AG09309 (cell line): ENCODE results near the gene ACOXL.

ENCODE experiments used
- DNase-seq: peaks from one replicate; pipeline ENCODE4 v3.0.0-alpha.2; 2010; ENCODE audit warnings: low read depth
- H3K4me3 ChIP-seq: 2 replicates; pipeline ENCODE4 v1.5.1; 2011; ENCODE audit warnings: mild to moderate bottlenecking, low read depth, low read length, moderate library complexity; ENCODE audit not compliant: control insufficient read depth
- TF ChIP-seq, protein P1 (sequence below): IDR thresholded peaks from 2 replicates; pipeline ENCODE4 v1.5.1; 2011; ENCODE audit warnings: mild to moderate bottlenecking, low read depth, low read length, inconsistent platforms; ENCODE audit not compliant: insufficient read depth, control insufficient read depth; ENCODE audit errors: missing control alignments

The ACOXL gene

DNA sequence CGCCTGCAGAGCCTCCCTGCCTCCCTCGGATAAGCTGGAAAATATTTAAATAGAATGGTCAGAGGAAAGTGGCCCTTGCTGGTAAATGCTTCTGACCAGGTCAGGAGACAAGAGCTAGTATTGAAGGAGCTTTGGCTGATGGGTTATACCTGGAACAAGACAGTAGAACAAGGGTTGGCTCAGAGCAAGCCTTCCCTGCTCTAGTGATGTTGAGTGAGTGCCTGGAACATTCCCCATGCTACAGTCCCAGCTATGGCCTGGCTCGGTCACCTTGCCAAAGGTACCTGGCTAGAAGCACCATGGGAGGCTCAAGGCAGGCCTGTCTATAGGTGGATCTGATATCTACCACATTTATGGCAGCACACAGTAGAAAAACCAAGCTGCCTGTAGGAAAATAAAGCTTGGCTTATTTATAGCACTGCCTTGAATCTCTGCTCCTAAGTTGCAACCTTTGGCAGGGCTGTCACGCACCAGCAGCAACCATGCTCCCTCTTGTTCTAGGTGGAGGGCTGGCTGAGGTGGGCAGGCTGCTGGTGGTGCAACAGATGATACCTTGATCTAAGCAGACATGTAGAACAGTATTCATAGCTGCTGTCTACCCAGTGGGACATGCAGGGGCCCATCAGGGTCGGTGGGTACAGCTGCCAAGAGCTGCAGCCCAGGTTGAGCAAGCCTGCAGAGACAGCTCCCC is 321.6 kb downstream of the ACOXL start:
- TF ChIP-seq, protein P1, sequence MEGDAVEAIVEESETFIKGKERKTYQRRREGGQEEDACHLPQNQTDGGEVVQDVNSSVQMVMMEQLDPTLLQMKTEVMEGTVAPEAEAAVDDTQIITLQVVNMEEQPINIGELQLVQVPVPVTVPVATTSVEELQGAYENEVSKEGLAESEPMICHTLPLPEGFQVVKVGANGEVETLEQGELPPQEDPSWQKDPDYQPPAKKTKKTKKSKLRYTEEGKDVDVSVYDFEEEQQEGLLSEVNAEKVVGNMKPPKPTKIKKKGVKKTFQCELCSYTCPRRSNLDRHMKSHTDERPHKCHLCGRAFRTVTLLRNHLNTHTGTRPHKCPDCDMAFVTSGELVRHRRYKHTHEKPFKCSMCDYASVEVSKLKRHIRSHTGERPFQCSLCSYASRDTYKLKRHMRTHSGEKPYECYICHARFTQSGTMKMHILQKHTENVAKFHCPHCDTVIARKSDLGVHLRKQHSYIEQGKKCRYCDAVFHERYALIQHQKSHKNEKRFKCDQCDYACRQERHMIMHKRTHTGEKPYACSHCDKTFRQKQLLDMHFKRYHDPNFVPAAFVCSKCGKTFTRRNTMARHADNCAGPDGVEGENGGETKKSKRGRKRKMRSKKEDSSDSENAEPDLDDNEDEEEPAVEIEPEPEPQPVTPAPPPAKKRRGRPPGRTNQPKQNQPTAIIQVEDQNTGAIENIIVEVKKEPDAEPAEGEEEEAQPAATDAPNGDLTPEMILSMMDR = no peak
- no peak for DNase-seq
- no peak overlapping the region for H3K4me3 ChIP-seq

DNA sequence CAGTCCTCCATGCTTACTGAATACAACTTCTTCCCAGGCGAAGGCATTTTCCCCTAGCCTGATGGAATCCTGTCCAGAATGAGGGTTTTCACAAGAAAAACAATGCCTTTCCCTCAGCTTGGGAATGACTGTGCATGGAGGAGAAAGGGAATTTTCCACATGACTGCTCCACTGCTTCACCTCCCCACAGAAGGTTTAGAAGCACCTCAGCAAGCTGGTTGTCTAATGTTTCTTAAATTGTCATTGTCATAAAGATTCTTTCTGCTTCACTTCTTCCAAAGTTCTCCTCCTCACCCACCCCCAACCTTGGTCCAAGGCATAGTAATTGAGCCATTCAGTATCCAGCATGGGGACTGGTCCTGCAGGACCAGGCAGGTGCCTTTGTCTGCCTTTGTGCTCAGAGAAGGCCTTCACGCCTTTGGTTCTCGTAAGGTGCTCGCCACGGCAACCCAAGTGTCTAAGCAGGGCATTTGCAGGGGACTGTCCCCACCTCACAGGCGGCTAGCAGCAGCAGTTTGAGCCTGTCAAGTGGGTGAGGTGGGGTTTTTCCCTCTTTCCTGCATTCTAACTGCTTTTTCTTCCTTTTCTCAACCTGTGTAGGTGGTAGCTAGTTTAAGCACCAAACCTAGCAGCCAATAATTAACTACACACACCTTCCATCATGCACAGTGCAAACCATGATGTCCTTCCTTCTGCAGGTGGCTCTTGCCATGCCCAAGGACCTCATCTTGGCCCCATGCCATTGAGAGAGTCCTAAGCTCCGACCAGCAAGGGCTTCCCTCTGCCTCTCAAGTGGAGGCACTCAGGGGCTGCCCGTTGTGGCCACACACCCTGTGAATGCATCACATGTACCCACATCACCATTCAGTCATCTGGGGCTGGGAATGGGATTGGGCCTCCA is 322.7 kb downstream of the ACOXL start:
- no peak overlapping the region for H3K4me3 ChIP-seq
- TF ChIP-seq, protein P1 = no peak
- DNase-seq = no peak

DNA sequence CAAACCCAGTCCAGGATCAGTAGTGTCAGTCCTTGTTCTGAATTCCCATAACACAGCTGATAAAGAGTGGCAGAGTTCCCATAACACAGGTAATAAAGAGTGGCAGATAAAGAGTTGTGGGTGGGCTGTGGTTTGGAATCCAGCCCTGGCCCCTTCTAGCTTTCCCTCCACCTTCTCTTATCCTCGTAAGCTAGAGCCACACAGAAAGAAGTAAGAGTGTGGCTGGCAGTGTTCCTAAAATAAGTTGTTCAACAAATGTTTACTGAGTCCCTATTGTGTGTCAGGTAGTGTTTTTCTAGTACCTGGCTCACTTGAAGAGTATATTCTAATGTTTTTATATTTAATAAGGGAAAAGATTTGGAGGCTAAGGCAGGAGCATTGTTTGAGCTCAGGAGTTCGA is 323.4 kb downstream of the ACOXL start:
- TF ChIP-seq, protein P1 = no peak
- H3K4me3 ChIP-seq = no peak overlapping the region
- no peak for DNase-seq

DNA sequence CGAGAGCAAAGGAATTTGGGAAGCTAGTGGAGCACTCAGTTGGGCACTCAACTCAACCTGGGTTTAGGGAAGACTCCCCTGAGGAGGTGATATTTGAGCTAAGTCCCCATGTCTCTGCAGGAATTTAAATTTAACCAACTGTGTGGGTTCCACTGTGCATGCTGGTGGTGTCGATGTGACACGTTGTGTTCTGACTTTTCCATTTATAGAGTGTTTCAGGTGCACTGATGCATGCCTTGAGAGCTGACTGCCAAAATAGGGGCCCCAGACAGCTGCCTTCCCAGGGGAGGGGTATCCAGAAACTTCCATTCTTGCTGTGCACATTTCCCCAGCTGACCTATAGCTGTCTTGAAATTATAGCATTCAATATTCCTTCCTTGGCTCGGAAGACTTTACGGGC is 324.7 kb downstream of the ACOXL start:
- TF ChIP-seq, protein P1 = no peak
- DNase-seq = no peak
- no peak overlapping the region for H3K4me3 ChIP-seq

DNA sequence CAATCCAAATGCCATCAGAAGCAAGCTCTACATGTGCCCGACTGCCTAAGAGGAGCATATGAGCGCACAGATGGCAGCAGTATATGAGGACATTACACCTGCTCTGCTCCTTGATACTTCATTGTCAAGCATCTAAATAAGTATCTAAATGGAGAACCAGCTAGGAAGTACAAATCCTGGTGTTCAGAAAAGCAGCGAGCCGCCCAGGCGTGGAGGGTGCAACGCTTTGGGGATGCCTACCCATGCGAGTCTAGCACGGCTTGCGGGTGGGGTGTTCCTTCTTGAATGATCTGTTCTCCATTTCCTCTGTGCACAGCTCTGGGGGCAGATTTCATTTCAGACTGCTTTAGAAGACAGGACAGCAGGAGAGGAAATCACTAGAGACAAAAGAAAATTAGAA is 325.3 kb downstream of the ACOXL start:
- H3K4me3 ChIP-seq = no peak overlapping the region
- TF ChIP-seq, protein P1 = no peak
- no peak for DNase-seq

DNA sequence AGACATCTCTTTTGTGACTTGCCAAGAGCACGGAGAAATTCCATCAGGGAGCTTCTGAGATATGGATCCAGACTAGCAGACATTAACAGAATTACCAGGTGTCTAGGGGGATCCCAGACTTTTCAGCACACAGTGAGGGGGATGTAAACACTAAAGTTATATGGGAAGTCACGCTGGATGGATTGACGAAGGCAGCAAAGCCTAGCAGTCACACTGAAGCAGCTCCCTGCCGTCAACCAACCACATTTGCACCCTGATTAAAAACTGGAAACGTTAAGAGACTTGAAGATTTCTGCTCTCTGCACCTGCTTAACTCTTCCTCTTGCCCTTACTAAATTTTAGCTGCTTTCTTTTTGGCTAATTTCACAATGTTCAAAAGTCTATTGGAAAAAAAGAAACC is 325.9 kb downstream of the ACOXL start:
- TF ChIP-seq, protein P1 = no peak
- H3K4me3 ChIP-seq = no peak overlapping the region
- no peak for DNase-seq
